ENCODE measurements around the gene ARAP3. TPM values are rescaled to one million over a fixed set of nuclear protein-coding genes. Genes with fewer than 3 reads are reported as not detected.

The ARAP3 gene
- total and polyA plus RNA-seq, 2 donors (not counting 3 experiments of a cell fraction or from before 2014, with no cell fraction given): 60.6 to 136 TPM

DNA sequence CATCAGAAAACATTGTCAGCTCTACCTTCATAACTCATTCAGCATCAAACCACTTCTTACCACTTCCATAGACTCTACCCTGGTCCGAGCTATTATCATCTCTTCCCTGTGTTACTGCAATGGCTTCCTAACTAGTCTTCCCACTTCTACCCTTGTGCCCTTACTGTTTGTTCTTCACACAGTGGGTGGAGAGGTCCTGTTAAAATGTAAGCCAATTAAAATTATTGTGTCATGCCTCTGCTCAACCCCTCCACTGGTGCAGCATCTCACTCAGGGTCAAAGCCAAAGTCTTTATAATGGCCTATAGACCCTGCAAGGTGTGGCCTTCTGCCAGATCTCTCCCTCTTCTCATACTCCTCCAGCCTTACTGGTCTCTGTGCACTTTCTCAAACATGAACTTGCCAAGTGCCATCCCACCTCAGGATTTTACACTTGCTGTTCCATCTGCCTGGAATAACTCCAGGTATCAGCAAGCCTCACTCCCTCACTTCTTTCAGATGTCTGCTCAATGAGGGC lies 22.8 kb upstream of the ARAP3 start:
- H3K27me3 ChIP-seq (ENCODE audit: control insufficient read depth in 2 of 2, insufficient read depth in 2 of 2, low read length in 2 of 2): peaks cover 24 to 35% of the 10 kb centered on the region in 2 experiments

More for the DNA sequence above, 22.8 kb upstream of the ARAP3 start:
- H2AFZ ChIP-seq (ENCODE audit: low read depth, low read length): no peak overlapping the region
- no peaks in the 10 kb centered on the region for H3K79me2 ChIP-seq (ENCODE audit: control insufficient read depth, insufficient read depth, low read length)
- no peaks in the 10 kb centered on the region for H3K9me1 ChIP-seq (replicated peaks; ENCODE audit: control insufficient read depth, extremely low read depth, insufficient read depth, low read length)
- POLR2A ChIA-PET: no interaction called here
- CTCF ChIA-PET: interaction anchor here (2.1 to 7.0 kb wide), 4 partner anchors 12 to 264 kb away, joined by 5 to 184 read pairs (median 26); partner anchors contain the start of genes PCDH1 and RNF14
- H4K20me1 ChIP-seq (replicated peaks; ENCODE audit: control insufficient read depth, extremely low read depth, insufficient read depth, low read length): no peaks in the 10 kb centered on the region
- BruUV-seq (replicated peaks): no TSS peak
- no peak for TF ChIP-seq JUN (IDR thresholded peaks at IDR 0.05; ENCODE audit: borderline replicate concordance, insufficient read depth, insufficient read length, low read depth)
- no peak for TF ChIP-seq FOS (IDR thresholded peaks at IDR 0.05; ENCODE audit: borderline replicate concordance, insufficient read depth, low read length)
- TF ChIP-seq POLR2A (IDR thresholded peaks at IDR 0.05; ENCODE audit: low read depth, low read length): no peak
- TF ChIP-seq, protein P1, sequence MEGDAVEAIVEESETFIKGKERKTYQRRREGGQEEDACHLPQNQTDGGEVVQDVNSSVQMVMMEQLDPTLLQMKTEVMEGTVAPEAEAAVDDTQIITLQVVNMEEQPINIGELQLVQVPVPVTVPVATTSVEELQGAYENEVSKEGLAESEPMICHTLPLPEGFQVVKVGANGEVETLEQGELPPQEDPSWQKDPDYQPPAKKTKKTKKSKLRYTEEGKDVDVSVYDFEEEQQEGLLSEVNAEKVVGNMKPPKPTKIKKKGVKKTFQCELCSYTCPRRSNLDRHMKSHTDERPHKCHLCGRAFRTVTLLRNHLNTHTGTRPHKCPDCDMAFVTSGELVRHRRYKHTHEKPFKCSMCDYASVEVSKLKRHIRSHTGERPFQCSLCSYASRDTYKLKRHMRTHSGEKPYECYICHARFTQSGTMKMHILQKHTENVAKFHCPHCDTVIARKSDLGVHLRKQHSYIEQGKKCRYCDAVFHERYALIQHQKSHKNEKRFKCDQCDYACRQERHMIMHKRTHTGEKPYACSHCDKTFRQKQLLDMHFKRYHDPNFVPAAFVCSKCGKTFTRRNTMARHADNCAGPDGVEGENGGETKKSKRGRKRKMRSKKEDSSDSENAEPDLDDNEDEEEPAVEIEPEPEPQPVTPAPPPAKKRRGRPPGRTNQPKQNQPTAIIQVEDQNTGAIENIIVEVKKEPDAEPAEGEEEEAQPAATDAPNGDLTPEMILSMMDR (IDR thresholded peaks at IDR 0.05; ENCODE audit: extremely low read depth in 1 of 2, insufficient read depth in 1 of 2, low read depth in 1 of 2, low read length in 2 of 2): no peak
- TF ChIP-seq, protein P2, sequence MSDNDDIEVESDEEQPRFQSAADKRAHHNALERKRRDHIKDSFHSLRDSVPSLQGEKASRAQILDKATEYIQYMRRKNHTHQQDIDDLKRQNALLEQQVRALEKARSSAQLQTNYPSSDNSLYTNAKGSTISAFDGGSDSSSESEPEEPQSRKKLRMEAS (IDR thresholded peaks at IDR 0.05; ENCODE audit: insufficient read depth, insufficient read length): no peak
- no peak for TF ChIP-seq EZH2 (IDR thresholded peaks at IDR 0.05; ENCODE audit: borderline replicate concordance, low read depth, low read length, severe bottlenecking)
- TF ChIP-seq POLR2AphosphoS5 (IDR thresholded peaks at IDR 0.05; ENCODE audit: insufficient read depth, low read depth, low read length): no peak
- no peak for TF ChIP-seq GATA2 (IDR thresholded peaks at IDR 0.05; ENCODE audit: insufficient read depth, insufficient read length, low read depth, low read length)
- TF ChIP-seq MYC (IDR thresholded peaks at IDR 0.05; ENCODE audit: low read depth, low read length): no peak
- H3K36me3 ChIP-seq (ENCODE audit: control insufficient read depth in 2 of 2, extremely low read depth in 1 of 2, insufficient read depth in 2 of 2, low read length in 2 of 2): no peaks in the 10 kb centered on the region
- H3K27ac ChIP-seq (ENCODE audit: insufficient read depth, low read depth, low read length): no peak overlapping the region
- intact Hi-C loops (cut with micrococcal nuclease): no loop called here
- DNase-seq (ENCODE audit: low read depth, low spot score) (no peak), FAIRE-seq (no peak)
- H3K9me3 ChIP-seq (replicated peaks; ENCODE audit: control insufficient read depth, insufficient read depth, low read length): no peaks in the 10 kb centered on the region
- H3K4me3 ChIP-seq (replicated peaks in 1 of 3; ENCODE audit: insufficient read depth in 1 of 3, low read depth in 1 of 3, low read length in 3 of 3): no peak overlapping the region
- H3K9ac ChIP-seq (replicated peaks; ENCODE audit: extremely low read depth, insufficient read depth, low read length): no peak overlapping the region
- dilution Hi-C loops (cut with MboI; ENCODE audit: extremely low pct_ligation_motif_present, low sequenced_read_pairs): no loop called here
- H3K4me1 ChIP-seq (ENCODE audit: control insufficient read depth, extremely low read depth, insufficient read depth, low read length): peaks cover 5% of the 10 kb centered on the region
- H3K4me2 ChIP-seq (ENCODE audit: insufficient read depth, low read length): no peak overlapping the region

Measured in endothelial cell of umbilical vein (primary cell).